Measurements from ENCODE around the gene FYTTD1.

- TF ChIP-seq CTCF (conservative IDR thresholded peaks at IDR 0.05 in 1 of 2, IDR thresholded peaks at IDR 0.05 in 1 of 2; ENCODE audit: extremely low read depth in 1 of 2, insufficient read depth in 1 of 2, low read depth in 1 of 2, low read length in 2 of 2) (no peak), EZH2 (IDR thresholded peaks at IDR 0.05; ENCODE audit: borderline replicate concordance, low read length) (no peak)
Observed at GRCh38 chr3:197713477-197713822, 36.2 kb upstream of the FYTTD1 start.
